Measurements from ENCODE around the gene PLEKHH1. TPM values are rescaled to one million over a fixed set of nuclear protein-coding genes. Genes with fewer than 3 reads are reported as not detected.

PLEKHH1 gene
- total and polyA plus RNA-seq, 4 experiments from 2014 or later = 0.22 to 1.1 (median 0.41) TPM; not detected in 1

- H3K4me3 Mint-ChIP-seq = no peak overlapping the region
- peaks cover 0 to 23% (median 10%) of the 10 kb centered on the region in 8 donors for H3K9me3 Mint-ChIP-seq
- Histone ChIP-seq H3K4me1 (ENCODE audit: insufficient read depth, low read length) (no peaks in the 10 kb centered on the region), H3K27me3 (ENCODE audit: insufficient read depth, low read length) (no peaks in the 10 kb centered on the region), H3K36me3 (ENCODE audit: insufficient read depth, low read length) (no peaks in the 10 kb centered on the region), H3K4me3 (ENCODE audit: low read length in 2 of 2) (no peak overlapping the region), H3K27ac (ENCODE audit: low read depth, low read length) (no peak overlapping the region), H3K9me3 (ENCODE audit: control insufficient read depth in 1 of 2, low read length in 2 of 2) (peaks cover 8 to 12% of the 10 kb centered on the region in 2 donors)
- peaks cover 1 to 14% (median 10%) of the 10 kb centered on the region in 4 donors for H3K4me1 Mint-ChIP-seq
- ChIA-PET CTCF (ENCODE audit: partially characterized antibody) (no interaction called here), POLR2A (ENCODE audit: partially characterized antibody) (interaction anchor here (0.7 kb wide), 1 partner anchor 212 kb away, joined by 4 read pairs; no protein-coding TSS in a partner anchor)
- intact Hi-C loops (cut with micrococcal nuclease) = no loop called here
- no peaks in the 10 kb centered on the region for H3K27me3 Mint-ChIP-seq
- DNase-seq = no peak
- H3K36me3 Mint-ChIP-seq = peaks cover 10 to 17% of the 10 kb centered on the region in 2 donors
- no peak overlapping the region for H3K27ac Mint-ChIP-seq
These were observed 37.3 kb upstream of the PLEKHH1 start for GRCh38 chr14:67495827-67496226.

- Histone ChIP-seq H3K27me3 (ENCODE audit: insufficient read depth, low read length) (no peaks in the 10 kb centered on the region), H3K9me3 (ENCODE audit: control insufficient read depth in 1 of 2, low read length in 2 of 2) (peaks cover 8 to 12% of the 10 kb centered on the region in 2 donors), H3K4me1 (ENCODE audit: insufficient read depth, low read length) (no peaks in the 10 kb centered on the region), H3K36me3 (ENCODE audit: insufficient read depth, low read length) (no peaks in the 10 kb centered on the region), H3K4me3 (ENCODE audit: low read length in 2 of 2) (no peak overlapping the region), H3K27ac (ENCODE audit: low read depth, low read length) (no peak overlapping the region)
- POLR2A ChIA-PET (ENCODE audit: partially characterized antibody) = no interaction called here
- CTCF ChIA-PET (ENCODE audit: partially characterized antibody) = no interaction called here
- intact Hi-C loops (cut with micrococcal nuclease) = no loop called here
- H3K4me1 Mint-ChIP-seq = peaks cover 1 to 14% (median 8%) of the 10 kb centered on the region in 4 donors
- H3K4me3 Mint-ChIP-seq = no peak overlapping the region
- H3K27ac Mint-ChIP-seq = peak overlapping the region in 2 of 7 donors; percentile 19 to 30
- no peaks in the 10 kb centered on the region for H3K27me3 Mint-ChIP-seq
- no peak for DNase-seq
- peaks cover 10 to 17% of the 10 kb centered on the region in 2 donors for H3K36me3 Mint-ChIP-seq
- H3K9me3 Mint-ChIP-seq = peaks cover 0 to 23% (median 10%) of the 10 kb centered on the region in 8 donors
These were observed 35.9 kb upstream of the PLEKHH1 start for GRCh38 chr14:67497216-67497615.

- H3K36me3 ChIP-seq (ENCODE audit: insufficient read depth, low read length) = no peaks in the 10 kb centered on the region
- no peak for DNase-seq
- POLR2A ChIA-PET (ENCODE audit: partially characterized antibody) = interaction anchor here (1.5 kb wide), 1 partner anchor 9 kb away, joined by 6 read pairs; the partner anchor contains the start of gene TMEM229B
- H3K27ac ChIP-seq (ENCODE audit: low read depth, low read length) = no peak overlapping the region
- CTCF ChIA-PET (ENCODE audit: partially characterized antibody) = no interaction called here
- Mint-ChIP-seq H3K27ac (peak overlapping the region in 3 of 7 donors; percentile 30 to 76 (median 32)), H3K27me3 (no peaks in the 10 kb centered on the region), H3K4me3 (peak overlapping the region in 1 of 8 donors; percentile 1), H3K9me3 (peaks cover 0 to 20% (median 9%) of the 10 kb centered on the region in 8 donors), H3K4me1 (peaks cover 1 to 14% (median 8%) of the 10 kb centered on the region in 4 donors), H3K36me3 (peaks cover 8 to 14% of the 10 kb centered on the region in 2 donors)
- peaks cover 8 to 12% of the 10 kb centered on the region in 2 donors for H3K9me3 ChIP-seq (ENCODE audit: control insufficient read depth in 1 of 2, low read length in 2 of 2)
- H3K4me1 ChIP-seq (ENCODE audit: insufficient read depth, low read length) = no peaks in the 10 kb centered on the region
- H3K4me3 ChIP-seq (ENCODE audit: low read length in 2 of 2) = no peak overlapping the region
- H3K27me3 ChIP-seq (ENCODE audit: insufficient read depth, low read length) = no peaks in the 10 kb centered on the region
- intact Hi-C loops (cut with micrococcal nuclease) = no loop called here
These were observed 35.4 kb upstream of the PLEKHH1 start for GRCh38 chr14:67497716-67498115.

- Mint-ChIP-seq H3K27ac (no peak overlapping the region), H3K9me3 (peaks cover 0 to 3% (median 0%) of the 10 kb centered on the region in 8 donors), H3K27me3 (no peaks in the 10 kb centered on the region), H3K4me3 (no peak overlapping the region), H3K36me3 (peaks cover 5 to 13% of the 10 kb centered on the region in 2 donors), H3K4me1 (peaks cover 0 to 11% (median 8%) of the 10 kb centered on the region in 4 donors)
- POLR2A ChIA-PET (ENCODE audit: partially characterized antibody) = interaction anchor here (1.6 kb wide), 1 partner anchor 12 kb away, joined by 4 read pairs; the partner anchor contains the start of gene TMEM229B
- H3K36me3 ChIP-seq (ENCODE audit: insufficient read depth, low read length) = no peaks in the 10 kb centered on the region
- DNase-seq = no peak
- CTCF ChIA-PET (ENCODE audit: partially characterized antibody) = interaction anchor here (1.4 kb wide), 1 partner anchor 11 kb away, joined by 4 read pairs; no protein-coding TSS in a partner anchor
- intact Hi-C loops (cut with micrococcal nuclease) = no loop called here
- no peaks in the 10 kb centered on the region for H3K9me3 ChIP-seq (ENCODE audit: control insufficient read depth in 1 of 2, low read length in 2 of 2)
- no peaks in the 10 kb centered on the region for H3K27me3 ChIP-seq (ENCODE audit: insufficient read depth, low read length)
- no peak overlapping the region for H3K27ac ChIP-seq (ENCODE audit: low read depth, low read length)
- H3K4me1 ChIP-seq (ENCODE audit: insufficient read depth, low read length) = no peaks in the 10 kb centered on the region
- no peak overlapping the region for H3K4me3 ChIP-seq (ENCODE audit: low read length in 2 of 2)
These were observed 32.1 kb upstream of the PLEKHH1 start for GRCh38 chr14:67500981-67501380.

- ChIA-PET POLR2A (ENCODE audit: partially characterized antibody) (interaction anchor here (1.6 kb wide), 1 partner anchor 13 kb away, joined by 4 read pairs; the partner anchor contains the start of gene TMEM229B), CTCF (ENCODE audit: partially characterized antibody) (interaction anchor here (2.1 kb wide), 1 partner anchor 11 kb away, joined by 7 read pairs; no protein-coding TSS in a partner anchor)
- no peaks in the 10 kb centered on the region for H3K36me3 ChIP-seq (ENCODE audit: insufficient read depth, low read length)
- Mint-ChIP-seq H3K4me3 (no peak overlapping the region), H3K36me3 (peaks cover 5 to 13% of the 10 kb centered on the region in 2 donors), H3K9me3 (peaks cover 0 to 3% (median 0%) of the 10 kb centered on the region in 8 donors), H3K27ac (no peak overlapping the region), H3K27me3 (no peaks in the 10 kb centered on the region), H3K4me1 (peaks cover 0 to 11% (median 8%) of the 10 kb centered on the region in 4 donors)
- H3K4me1 ChIP-seq (ENCODE audit: insufficient read depth, low read length) = no peaks in the 10 kb centered on the region
- no peak overlapping the region for H3K27ac ChIP-seq (ENCODE audit: low read depth, low read length)
- no peak overlapping the region for H3K4me3 ChIP-seq (ENCODE audit: low read length in 2 of 2)
- intact Hi-C loops (cut with micrococcal nuclease) = no loop called here
- no peaks in the 10 kb centered on the region for H3K9me3 ChIP-seq (ENCODE audit: control insufficient read depth in 1 of 2, low read length in 2 of 2)
- DNase-seq = no peak
- H3K27me3 ChIP-seq (ENCODE audit: insufficient read depth, low read length) = no peaks in the 10 kb centered on the region
These were observed 31.4 kb upstream of the PLEKHH1 start for GRCh38 chr14:67501670-67502069.

GRCh38 chr14:67502867-67503266 is 30.2 kb upstream of the PLEKHH1 start:
- POLR2A ChIA-PET (ENCODE audit: partially characterized antibody) = no interaction called here
- H3K4me3 ChIP-seq (ENCODE audit: low read length in 2 of 2) = no peak overlapping the region
- Mint-ChIP-seq H3K27me3 (no peaks in the 10 kb centered on the region), H3K4me3 (no peak overlapping the region), H3K4me1 (peaks cover 0 to 6% (median 3%) of the 10 kb centered on the region in 4 donors), H3K36me3 (peaks cover under 1 to 11% of the 10 kb centered on the region in 2 donors), H3K27ac (peak overlapping the region in 2 of 7 donors; percentile 66 to 78), H3K9me3 (no peaks in the 10 kb centered on the region)
- CTCF ChIA-PET (ENCODE audit: partially characterized antibody) = interaction anchor here (1.0 to 2.1 kb wide), 2 partner anchors 10 to 46 kb away, joined by 3 to 7 read pairs; no protein-coding TSS in a partner anchor
- no peaks in the 10 kb centered on the region for H3K36me3 ChIP-seq (ENCODE audit: insufficient read depth, low read length)
- H3K9me3 ChIP-seq (ENCODE audit: control insufficient read depth in 1 of 2, low read length in 2 of 2) = no peaks in the 10 kb centered on the region
- no peak overlapping the region for H3K27ac ChIP-seq (ENCODE audit: low read depth, low read length)
- H3K27me3 ChIP-seq (ENCODE audit: insufficient read depth, low read length) = no peaks in the 10 kb centered on the region
- intact Hi-C loops (cut with micrococcal nuclease) = no loop called here
- DNase-seq = no peak
- no peaks in the 10 kb centered on the region for H3K4me1 ChIP-seq (ENCODE audit: insufficient read depth, low read length)

GRCh38 chr14:67503331-67503730 is 29.8 kb upstream of the PLEKHH1 start:
- Mint-ChIP-seq H3K9me3 (no peaks in the 10 kb centered on the region), H3K27me3 (no peaks in the 10 kb centered on the region), H3K4me3 (no peak overlapping the region), H3K27ac (peak overlapping the region in 2 of 7 donors; percentile 66 to 78), H3K36me3 (peaks cover 0 to 8% of the 10 kb centered on the region in 2 donors), H3K4me1 (peaks cover 0 to 3% (median 1%) of the 10 kb centered on the region in 4 donors)
- Histone ChIP-seq H3K36me3 (ENCODE audit: insufficient read depth, low read length) (no peaks in the 10 kb centered on the region), H3K4me1 (ENCODE audit: insufficient read depth, low read length) (no peaks in the 10 kb centered on the region), H3K9me3 (ENCODE audit: control insufficient read depth in 1 of 2, low read length in 2 of 2) (no peaks in the 10 kb centered on the region), H3K27ac (ENCODE audit: low read depth, low read length) (no peak overlapping the region), H3K27me3 (ENCODE audit: insufficient read depth, low read length) (no peaks in the 10 kb centered on the region), H3K4me3 (ENCODE audit: low read length in 2 of 2) (no peak overlapping the region)
- no peak for DNase-seq
- intact Hi-C loops (cut with micrococcal nuclease) = no loop called here
- ChIA-PET CTCF (ENCODE audit: partially characterized antibody) (interaction anchor here (1.0 to 2.1 kb wide), 2 partner anchors 10 to 46 kb away, joined by 3 to 7 read pairs; no protein-coding TSS in a partner anchor), POLR2A (ENCODE audit: partially characterized antibody) (no interaction called here)
